NK-92 treated with Interleukin-12 subunit alpha and Interleukin-12 subunit beta, amount 100 ng/mL, for 24 hours (cell line): Measurements from ENCODE around the gene ARHGEF1.
"Not testable (repeated sequence)": the region's sequence is repeated elsewhere in the genome, so short reads cannot be mapped to it uniquely, and the experiment has no call there.

ENCODE experiments used
- DNase-seq: peaks from one replicate; lab custom pipeline; 2025; lab: John Stamatoyannopoulos, UW

ARHGEF1 gene

GRCh38 chr19:41905273-41906002 lies 22.5 kb downstream of the ARHGEF1 start:
- DNase-seq: no peak

- DNase-seq: no peak
Measured at GRCh38 chr19:41906271-41906670, 23.3 kb downstream of the ARHGEF1 start.

GRCh38 chr19:41906916-41907680 lies 24.1 kb downstream of the ARHGEF1 start:
- DNase-seq: no peak

GRCh38 chr19:41907994-41908615 lies 25.1 kb downstream of the ARHGEF1 start:
- no peak for DNase-seq

- DNase-seq: no peak
Measured at GRCh38 chr19:41908724-41909464, 25.9 kb downstream of the ARHGEF1 start.

- DNase-seq: no peak
Measured at GRCh38 chr19:41909706-41910105, 26.7 kb downstream of the ARHGEF1 start.

- no peak for DNase-seq
Measured at GRCh38 chr19:41910240-41910991, 27.4 kb downstream of the ARHGEF1 start.

GRCh38 chr19:41910992-41911888 lies 28.3 kb downstream of the ARHGEF1 start:
- DNase-seq: no peak

- DNase-seq: no peak
Measured at GRCh38 chr19:41911889-41912731, 29.1 kb downstream of the ARHGEF1 start.

GRCh38 chr19:41912899-41913537 lies 30.0 kb downstream of the ARHGEF1 start:
- DNase-seq: no peak

- DNase-seq: no peak
Measured at GRCh38 chr19:41913538-41914423, 30.8 kb downstream of the ARHGEF1 start.

GRCh38 chr19:41914424-41914834 lies 31.4 kb downstream of the ARHGEF1 start:
- not testable (repeated sequence) for DNase-seq

GRCh38 chr19:41915021-41915775 lies 32.2 kb downstream of the ARHGEF1 start:
- no peak for DNase-seq

GRCh38 chr19:41915776-41916414 lies 32.9 kb downstream of the ARHGEF1 start:
- no peak for DNase-seq

- no peak for DNase-seq
Measured at GRCh38 chr19:41917676-41918075, 34.7 kb downstream of the ARHGEF1 start.

GRCh38 chr19:41918095-41918494 lies 35.1 kb downstream of the ARHGEF1 start:
- no peak for DNase-seq
